Measurements from ENCODE around the gene TPPP.

Gene TPPP

DNA sequence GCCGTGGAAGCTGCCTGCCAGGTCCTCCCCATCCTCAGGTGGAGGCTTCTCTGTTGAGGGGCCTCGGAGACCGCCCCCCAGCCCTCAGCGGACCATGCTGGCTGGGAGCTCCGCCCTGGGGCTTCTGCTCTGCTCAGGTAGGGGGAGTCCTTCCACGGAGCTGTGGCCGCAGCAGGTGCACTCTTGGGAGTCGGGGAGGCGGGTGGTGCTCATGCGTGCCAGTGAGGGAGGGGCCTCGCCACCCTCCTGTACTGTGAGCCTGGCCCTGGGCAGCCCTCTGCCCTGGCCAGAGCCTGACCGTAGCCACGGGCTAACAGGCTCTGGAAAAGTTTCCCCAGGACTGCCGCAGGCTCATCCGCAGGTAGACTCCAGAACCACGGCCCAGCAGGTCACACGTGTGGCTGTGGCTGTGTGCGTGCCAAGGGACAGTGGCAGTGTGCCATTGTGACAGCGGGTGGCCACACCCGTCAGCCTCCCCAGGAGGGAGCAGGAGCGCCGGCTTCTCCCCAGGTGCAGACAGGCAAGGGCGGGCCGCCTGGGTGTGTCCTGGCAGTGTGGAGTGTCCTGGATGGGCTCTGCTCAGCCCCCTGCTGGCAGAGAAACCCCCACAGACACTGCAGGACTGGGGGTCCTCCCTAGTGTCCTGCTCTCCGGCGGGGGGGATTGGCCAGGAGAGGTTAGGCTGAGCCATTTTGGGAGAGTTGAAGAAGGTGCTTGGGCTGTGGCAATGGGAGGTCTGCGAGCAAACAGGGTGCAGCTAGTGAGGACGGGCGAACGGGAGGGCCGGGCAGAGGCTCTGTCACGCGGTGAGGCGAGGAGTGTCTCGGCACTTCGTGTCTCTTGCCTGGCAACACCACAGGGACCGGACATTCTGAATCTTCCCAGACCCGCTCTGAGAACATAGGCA, 29.5 kb downstream of the TPPP start:
- TF ChIP-seq POLR2A (IDR thresholded peaks at IDR 0.05; ENCODE audit: low read depth, low read length) = no peak
- FAIRE-seq (no peak), DNase-seq (ENCODE audit: insufficient read length, low spot score) (no peak)

DNA sequence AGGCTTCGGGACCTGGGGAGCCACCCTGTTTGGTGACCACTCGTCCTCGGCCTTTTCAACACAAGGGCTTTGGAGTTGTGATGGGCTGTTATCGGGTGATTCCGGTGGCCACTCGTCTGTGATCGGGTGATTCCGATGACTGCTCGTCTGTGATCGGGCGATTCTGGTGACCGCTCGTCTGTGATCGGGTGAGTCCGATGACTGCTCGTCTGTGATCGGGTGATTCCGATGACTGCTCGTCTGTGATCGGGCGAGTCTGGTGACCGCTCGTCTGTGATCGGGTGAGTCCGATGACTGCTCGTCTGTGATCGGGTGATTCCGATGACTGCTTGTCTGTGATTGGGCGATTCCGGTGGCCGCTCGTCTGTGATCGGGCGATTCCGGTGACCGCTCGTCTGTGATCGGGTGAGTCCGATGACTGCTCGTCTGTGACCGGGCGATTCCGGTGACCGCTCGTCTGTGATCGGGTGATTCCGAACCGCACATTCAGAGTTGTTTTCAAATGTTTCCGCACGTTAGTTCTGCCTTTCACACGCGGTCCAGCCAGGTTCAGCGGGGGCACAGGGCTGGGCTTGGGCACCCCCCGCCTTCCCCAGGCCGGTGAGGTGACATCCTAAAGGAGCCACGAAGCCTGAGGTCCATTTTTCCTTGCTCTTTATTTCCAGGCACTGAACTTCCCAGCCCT, 30.3 kb downstream of the TPPP start:
- DNase-seq (ENCODE audit: insufficient read length, low spot score) (no peak), FAIRE-seq (no peak)
- TF ChIP-seq POLR2A (IDR thresholded peaks at IDR 0.05; ENCODE audit: low read depth, low read length) = no peak

DNA sequence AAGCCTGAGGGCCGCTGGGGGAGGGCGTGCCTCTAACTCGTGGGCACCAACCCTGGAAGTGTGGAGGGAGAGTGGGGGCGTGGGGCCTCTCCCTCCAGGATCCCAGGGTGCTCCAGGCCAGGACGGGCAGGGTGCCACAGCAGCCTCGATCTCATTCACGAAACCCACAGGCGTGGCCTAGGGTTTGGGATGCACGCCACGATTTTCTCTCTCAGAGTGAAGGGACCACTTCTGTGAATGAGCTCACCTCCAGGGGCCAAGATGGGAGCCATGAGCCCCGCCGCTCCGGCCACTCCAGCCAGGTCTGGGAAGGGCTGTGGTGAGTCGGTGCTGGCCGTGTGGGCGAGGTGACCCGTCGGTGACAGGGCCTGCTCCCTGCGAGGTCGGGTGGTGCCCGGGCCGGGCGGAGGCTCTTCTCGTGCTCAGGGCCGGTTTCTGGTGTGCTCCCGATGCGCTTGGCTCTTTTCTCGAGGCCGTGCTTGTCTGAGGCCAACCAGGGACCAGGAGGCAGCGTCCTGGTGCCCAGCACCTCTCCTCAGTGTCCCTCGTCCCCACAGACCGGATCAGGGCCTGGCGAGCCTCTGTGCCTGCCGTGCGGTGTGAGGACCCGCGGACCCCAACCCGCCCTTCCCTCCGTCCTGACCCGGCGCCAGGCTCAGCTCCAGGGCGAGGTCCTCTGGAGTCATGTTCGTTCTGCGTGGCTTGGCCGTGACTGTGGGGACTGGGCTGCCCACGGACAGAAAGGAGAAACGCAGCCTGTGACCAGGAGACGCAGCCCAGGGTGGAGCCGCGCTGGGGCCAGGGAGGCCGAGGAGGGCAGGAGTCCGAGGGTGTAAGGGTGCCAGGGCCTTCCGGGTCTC, 31.0 kb downstream of the TPPP start:
- DNase-seq (ENCODE audit: insufficient read length, low spot score) (no peak), FAIRE-seq (no peak)
- no peak for TF ChIP-seq POLR2A (IDR thresholded peaks at IDR 0.05; ENCODE audit: low read depth, low read length)

DNA sequence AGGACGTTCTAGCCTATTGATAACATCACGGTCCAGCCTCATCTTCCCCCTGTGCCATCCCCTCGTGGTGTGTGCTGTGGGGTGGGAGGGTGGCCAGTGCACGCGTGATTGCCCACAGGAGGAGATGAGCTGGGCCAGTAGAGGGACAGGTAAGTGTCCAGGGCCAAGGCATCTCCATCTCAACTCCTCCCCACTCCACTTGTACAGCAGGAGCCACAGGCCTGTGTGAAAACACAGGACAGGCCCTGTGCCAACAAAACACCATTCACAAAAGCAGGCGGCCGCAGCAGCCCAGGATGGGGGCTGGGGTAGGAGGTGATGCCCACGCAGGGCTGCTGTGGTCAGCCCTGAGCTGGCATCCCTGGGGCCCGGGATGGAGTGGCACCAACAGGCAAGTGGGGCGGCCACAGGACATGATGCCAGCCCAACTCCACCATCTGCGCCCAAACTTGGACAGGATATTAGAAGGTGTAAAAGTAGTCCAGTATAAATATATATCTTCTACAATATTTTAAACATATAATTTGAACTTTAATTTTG, 32.6 kb downstream of the TPPP start:
- TF ChIP-seq POLR2A (IDR thresholded peaks at IDR 0.05; ENCODE audit: low read depth, low read length) = no peak
- DNase-seq (ENCODE audit: insufficient read length, low spot score) (no peak), FAIRE-seq (no peak)

DNA sequence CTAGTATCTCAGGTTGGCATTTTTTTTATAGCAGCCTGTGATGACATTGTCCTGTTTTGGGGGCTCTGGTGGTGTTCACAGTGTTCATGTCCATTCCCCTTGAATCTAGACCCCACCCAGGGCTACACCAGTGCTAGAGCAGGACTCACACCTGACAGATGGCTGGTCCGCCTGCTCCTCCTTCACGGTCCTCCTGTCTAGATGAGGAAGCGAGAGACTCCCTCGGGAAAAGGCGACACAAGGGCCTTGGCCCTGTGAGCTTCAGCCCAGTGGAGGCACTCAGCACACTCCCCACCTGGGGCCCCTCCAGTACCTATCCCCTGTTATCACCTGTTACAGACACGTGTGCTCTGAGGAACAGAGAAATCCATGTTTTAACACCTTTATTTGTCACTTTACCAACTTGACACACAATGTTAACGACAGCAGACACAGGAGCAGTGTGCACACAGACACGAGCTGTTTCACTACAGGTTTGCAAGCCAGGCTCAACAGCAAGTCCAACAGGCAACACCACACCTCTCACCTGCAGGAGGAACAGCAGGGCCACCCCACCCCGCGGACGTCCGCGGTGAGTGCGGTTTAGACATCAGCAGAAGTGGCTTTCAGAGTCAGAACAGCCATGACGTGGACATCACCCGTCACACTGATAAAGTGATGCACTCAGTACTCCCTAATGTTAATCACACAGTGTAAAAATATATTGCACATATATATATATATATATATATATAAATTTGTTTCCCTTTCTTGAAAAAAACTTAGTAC, 33.5 kb downstream of the TPPP start:
- no peak for TF ChIP-seq POLR2A (IDR thresholded peaks at IDR 0.05; ENCODE audit: low read depth, low read length)
- no peak for FAIRE-seq
- no peak for DNase-seq (ENCODE audit: insufficient read length, low spot score)

DNA sequence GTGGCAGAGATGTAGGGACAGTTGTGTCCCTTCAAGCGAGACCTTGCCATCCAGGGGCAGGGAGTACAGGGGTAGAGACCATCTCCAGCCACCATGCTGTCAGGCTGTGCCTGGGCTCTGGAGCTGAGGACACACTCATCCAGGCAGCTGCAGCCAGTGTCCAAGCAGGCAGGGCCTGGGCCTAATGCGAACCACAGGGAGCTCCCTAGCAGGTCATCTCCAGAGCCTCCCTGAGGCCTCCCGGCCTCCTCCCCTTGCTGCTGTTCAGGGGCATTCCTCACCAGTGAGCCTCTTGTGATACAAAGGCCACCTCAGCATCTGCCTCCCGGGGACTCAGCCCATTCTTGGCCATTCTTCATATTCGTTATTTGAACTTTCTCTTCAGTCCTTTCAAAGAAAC, 35.0 kb downstream of the TPPP start:
- no peak for DNase-seq (ENCODE audit: insufficient read length, low spot score)
- TF ChIP-seq POLR2A (IDR thresholded peaks at IDR 0.05; ENCODE audit: low read depth, low read length) = no peak
- no peak for FAIRE-seq

DNA sequence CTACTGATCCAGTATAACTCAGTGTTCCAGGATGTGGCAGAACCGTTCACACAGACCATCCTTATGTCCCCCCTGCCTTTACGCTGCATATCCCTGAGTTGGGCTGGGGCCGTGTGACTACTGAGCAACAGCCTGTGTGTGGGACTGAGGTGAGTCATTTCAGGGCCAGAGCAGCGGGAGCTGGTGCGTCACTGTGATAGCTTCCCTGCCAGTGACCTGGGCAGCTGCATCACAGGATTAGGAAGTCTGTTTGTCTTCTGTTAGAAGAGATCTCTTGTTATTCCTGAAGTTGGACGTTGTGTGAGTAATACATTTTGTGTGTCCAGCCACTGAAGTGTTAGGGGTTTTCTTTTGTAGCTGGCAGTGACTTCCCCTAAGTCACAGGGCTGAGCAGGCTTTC, 35.6 kb downstream of the TPPP start:
- no peak for TF ChIP-seq POLR2A (IDR thresholded peaks at IDR 0.05; ENCODE audit: low read depth, low read length)
- DNase-seq (ENCODE audit: insufficient read length, low spot score) (peak; percentile 98), FAIRE-seq (peak; percentile 73)

DNA sequence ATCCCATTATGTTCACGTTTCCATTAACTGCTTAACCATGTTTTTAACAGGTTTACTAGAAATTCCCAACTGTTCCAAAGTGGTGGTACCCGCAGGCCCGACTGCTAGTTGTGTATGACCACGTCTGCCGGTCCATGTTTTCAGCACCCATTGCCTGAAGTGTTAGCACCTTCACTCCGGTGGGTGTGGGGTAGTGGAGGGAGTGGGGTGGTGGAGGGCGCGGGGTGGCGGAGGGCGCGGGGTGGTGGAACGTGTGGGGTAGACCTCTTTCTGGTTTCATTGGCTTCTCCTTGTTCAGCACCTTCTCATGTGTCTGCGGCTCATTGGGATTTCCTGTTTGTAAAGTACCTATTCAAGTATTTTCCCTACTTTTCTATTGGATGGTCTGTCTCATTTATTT, 37.7 kb downstream of the TPPP start:
- FAIRE-seq = no peak

DNA sequence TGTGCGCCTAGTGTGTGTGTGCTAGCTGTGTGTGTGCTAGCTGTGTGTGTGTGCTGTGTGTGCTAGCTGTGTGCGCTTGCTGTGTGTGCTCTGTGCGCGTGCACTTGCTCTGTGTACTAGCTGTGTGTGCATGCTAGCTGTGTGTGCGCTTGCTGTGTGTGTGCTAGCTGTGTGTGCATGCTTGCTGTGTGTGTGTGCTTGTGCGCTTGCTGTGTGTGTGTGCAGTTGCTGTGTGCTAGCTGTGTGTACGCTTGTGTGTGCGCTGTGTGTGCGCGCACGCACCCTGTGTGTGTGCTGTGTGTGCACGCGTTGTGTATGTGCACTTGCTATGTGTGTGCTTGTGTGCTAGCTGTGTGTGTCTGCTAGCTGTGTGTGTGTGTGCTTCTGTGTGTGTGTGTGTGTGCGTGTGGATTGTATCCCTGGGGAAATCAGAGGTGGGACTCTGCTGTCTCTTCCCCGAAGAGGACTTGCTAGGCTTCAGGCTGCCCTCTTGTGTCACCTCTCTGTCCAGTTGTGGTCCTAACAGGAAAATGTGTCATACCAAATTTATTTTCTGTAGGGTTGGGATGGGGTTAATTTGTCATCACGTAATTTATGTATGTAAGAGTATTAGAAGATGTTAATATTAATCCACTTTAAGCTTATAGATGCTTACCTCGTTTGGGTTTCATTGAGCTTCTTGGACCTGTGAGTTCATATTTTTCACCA, 38.9 kb downstream of the TPPP start:
- no peak for TF ChIP-seq POLR2A (IDR thresholded peaks at IDR 0.05; ENCODE audit: low read depth, low read length)
- FAIRE-seq = no peak

More for the DNA sequence above, 37.7 kb downstream of the TPPP start:
- DNase-seq (ENCODE audit: insufficient read length, low spot score) = no peak
- TF ChIP-seq POLR2A (IDR thresholded peaks at IDR 0.05; ENCODE audit: low read depth, low read length) = no peak

DNA sequence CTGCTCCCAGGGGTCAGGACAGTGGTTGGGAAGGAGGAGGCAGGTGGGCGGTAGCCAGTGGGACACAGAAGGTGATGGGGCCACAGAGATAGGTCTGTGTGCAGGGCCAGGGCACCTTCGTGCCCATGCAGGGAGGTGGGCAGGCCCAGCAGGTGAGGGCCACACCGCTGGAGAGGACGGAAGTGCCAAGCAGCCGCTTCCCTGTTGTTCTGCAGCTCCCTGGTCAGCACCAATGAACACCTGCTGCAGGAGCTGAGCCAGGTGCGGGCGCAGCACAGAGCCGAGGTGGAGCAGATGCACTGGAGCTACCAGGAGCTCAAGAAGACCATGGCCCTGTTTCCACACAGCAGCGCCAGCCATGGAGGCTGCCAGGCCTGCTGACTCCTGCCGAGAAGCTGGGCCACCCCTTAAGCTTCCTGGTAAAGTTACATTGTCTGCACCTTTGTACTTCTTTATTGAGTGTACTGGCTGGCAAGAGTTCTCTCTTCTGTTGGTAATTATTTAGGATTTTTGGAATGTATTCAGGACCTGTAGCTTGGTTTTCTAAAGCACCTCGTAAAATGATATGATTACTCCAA, 40.3 kb downstream of the TPPP start:
- TF ChIP-seq POLR2A (IDR thresholded peaks at IDR 0.05; ENCODE audit: low read depth, low read length) = no peak
- FAIRE-seq (no peak), DNase-seq (ENCODE audit: insufficient read length, low spot score) (no peak)

More for the DNA sequence above, 38.9 kb downstream of the TPPP start:
- no peak for DNase-seq (ENCODE audit: insufficient read length, low spot score)

DNA sequence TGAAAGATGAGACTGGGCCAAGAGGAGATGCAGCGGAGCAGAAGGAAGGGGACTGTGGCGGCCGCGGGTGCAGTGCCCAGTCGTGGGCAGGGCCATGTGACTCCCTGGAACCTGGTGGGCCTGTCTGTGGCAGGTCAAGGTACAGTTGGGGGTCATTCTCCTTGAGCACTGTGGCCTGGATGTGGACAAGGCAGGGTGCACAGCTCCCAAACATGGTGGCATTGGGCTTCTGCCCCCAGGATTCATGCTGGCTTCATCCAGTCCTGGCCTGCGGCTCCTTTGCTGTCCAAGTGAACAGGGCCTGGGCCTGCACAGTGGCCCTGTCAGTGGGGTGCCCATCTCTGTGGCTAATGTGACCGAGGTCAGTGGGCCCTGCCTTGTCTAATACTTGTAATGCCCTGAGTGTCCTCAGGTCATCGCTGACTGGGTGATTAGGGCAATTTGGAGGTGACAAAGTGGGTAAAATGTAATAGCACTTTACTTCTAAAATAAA, 41.1 kb downstream of the TPPP start:
- TF ChIP-seq POLR2A (IDR thresholded peaks at IDR 0.05; ENCODE audit: low read depth, low read length) = no peak
- DNase-seq (ENCODE audit: insufficient read length, low spot score) (no peak), FAIRE-seq (no peak)
